OCI-LY3 (cell line): ENCODE results near the gene ZNF496.

Source experiments
- CTCF ChIP-seq: fragments of 200-600, 300-600 bp; sonication (generic); IDR thresholded peaks from 2 replicates; pipeline ENCODE4 v1.5.1; 2014; ENCODE audit warnings: antibody characterized with exemption, low read length, low read depth
- EZH2phosphoT487 ChIP-seq: fragments of 200-600 bp; shearing (Covaris generic); IDR thresholded peaks from 2 replicates; pipeline ENCODE4 v1.6.1; 2018; ENCODE audit warnings: antibody characterized with exemption, mixed run types, low read depth

- TF ChIP-seq CTCF (no peak), EZH2phosphoT487 (no peak)
Observed at GRCh38 chr1:247350587-247350986, 18.9 kb upstream of the ZNF496 start.
